Measurements from ENCODE around the gene CACNA2D4.

CACNA2D4 gene

DNA sequence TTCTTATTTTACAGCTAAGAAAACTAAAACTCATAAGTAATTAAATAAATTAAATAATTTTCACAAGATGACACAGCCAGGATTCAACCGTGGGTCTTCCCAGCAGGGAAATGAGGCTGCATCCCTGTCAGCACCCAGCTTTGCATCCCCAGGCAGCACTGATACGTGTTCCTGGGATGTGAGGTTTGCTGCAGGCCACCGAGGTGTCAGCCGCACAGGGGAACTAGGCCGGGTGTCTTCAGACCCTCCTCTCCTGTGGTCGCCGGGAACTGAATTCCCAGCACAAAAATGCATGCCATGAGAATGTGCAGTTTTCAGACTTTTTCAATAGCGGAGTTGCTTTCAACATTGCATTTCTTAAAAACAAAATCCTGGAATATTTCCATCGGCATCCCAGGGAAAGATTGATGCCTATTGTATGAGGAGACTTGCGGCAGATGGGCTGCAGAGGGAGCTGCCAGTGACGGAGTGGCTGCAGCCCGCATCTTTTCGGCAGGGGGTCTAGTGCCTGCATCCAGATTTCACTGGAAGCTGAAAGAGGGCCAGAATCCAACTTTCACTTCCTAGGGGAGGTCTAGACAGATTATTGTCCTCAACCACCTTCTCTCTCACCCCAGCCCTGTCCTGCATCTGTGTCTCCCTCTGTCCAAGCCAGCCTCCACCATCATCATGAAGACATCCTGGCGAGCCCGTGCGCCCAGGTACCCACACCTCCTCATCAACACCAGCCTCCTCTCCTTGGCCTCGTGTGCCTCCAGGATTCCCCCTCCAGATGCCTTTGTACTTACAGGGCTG is 85.5 kb downstream of the CACNA2D4 start:
- intact Hi-C loops (cut with DNase I), result no loop called here
- peak in 9 of 42 donors; percentile 2 to 37 (median 15) for DNase-seq

DNA sequence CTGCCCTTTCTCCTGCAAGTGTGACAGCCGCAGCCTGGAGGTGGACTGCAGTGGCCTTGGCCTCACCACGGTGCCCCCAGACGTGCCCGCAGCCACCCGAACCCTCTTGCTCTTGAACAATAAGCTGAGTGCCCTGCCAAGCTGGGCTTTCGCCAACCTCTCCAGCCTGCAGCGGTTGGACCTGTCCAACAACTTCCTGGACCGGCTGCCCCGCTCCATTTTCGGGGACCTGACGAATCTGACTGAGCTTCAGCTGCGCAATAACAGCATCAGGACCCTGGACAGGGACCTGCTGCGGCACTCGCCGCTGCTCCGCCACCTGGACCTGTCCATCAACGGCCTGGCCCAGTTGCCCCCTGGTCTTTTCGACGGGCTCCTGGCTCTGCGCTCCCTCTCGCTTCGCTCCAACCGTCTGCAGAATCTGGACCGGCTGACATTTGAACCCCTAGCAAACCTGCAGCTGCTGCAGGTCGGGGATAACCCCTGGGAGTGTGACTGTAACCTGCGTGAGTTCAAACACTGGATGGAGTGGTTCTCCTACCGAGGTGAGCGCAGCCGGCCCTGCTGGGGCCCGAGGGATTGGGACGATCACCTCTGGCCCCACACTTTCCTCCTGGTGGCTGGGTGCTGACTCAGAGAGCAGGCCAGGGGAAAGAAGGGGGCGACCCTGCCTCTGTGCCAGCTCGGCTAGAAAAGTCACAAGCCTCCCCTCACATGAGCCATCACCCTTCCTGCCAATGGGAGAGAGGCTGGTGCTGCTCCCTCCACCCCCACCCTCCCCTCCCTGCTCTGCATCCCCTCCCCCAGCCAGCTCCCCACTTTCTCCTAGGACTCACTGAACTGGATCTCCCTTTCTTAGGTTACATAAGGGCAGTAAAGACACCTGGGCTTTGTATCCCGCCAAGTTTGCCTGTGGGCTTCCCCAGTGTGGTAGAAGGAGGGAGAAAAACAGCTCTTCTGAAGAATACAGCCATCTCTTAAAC is 87.2 kb downstream of the CACNA2D4 start:
- DNase-seq, result peak in 39 of 42 donors; percentile 7 to 91 (median 72)
- intact Hi-C loops (cut with DNase I), result no loop called here

DNA sequence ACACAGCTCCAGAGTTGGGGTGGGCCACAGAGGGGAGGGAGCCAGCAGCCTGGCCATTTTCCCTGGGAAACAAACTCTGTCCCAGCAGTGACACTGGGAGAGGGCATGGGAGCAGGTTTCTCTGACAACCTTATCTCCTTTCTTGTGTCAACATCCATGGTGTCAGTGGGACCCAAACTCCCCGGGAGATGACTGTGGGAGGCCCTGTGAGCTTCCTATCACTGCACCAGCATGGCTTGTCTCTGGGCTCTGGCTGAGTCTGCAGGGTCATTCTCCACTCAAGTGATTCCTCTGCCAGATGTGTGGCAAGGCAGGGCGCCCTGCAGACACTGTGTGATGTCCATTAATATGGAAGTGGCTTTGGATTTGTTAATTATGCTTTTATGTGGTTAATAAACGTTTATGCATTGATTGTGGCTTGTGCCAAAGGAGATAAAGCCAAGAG is 88.0 kb downstream of the CACNA2D4 start:
- DNase-seq, result peak in 11 of 42 donors; percentile 2 to 26 (median 11)
- intact Hi-C loops (cut with DNase I), result no loop called here

DNA sequence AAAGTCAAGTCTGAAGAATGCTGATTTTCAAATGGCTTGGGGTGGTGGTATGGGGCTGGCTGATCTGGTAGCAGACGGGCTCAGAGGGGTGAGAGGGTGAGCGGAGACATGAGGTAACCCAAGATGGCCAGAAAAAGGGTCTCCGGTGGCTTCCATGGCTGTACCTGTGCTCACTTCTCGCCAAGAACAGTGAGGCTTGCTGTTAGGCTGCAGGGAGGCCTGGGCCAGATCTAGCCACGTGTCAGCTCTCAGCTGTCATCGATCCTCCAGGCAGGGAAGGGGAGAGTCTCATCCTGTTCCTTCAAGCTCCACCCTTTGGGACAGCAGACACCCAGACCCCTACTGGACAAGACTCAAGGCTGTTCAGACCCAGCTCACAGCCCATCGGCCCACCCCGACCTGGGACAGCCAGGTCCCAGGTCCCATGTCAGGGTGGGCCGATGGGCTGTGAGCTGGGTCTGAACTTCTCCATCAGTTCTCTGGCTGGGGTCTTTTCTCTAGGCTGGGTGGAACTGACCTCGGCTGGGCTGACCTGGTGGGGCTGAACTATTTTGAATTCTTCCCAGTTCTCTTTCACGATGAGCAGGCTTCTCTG is 89.0 kb downstream of the CACNA2D4 start:
- peak in 6 of 42 donors; percentile 5 to 28 (median 14) for DNase-seq
- intact Hi-C loops (cut with DNase I), result no loop called here

DNA sequence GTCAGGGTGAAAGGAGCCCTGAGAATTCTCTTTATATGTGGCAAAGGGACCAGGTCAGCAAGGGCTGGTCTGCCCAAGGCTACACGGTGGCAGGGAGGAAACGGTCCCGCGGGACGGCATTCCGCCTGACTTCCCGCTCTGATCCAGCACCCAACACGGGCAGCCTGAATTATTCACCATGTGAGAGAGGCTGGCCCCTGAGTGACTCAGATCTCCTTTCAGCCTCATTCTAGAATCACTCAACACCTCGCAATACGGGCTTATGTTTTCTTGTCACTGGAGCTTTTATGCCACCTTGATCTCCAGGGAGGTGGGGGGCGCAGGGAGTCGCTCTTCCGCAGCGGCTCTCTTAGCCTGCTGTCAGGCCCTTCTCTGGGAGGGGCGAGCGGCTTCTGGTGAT is 89.6 kb downstream of the CACNA2D4 start:
- intact Hi-C loops (cut with DNase I), result no loop called here
- peak in 12 of 42 donors; percentile 19 to 73 (median 56) for DNase-seq

- intact Hi-C loops (cut with DNase I), result no loop called here
- DNase-seq, result peak in 14 of 42 donors; percentile 3 to 70 (median 52)
Observed at GRCh38 chr12:1827826-1828805, 90.3 kb downstream of the CACNA2D4 start.

DNA sequence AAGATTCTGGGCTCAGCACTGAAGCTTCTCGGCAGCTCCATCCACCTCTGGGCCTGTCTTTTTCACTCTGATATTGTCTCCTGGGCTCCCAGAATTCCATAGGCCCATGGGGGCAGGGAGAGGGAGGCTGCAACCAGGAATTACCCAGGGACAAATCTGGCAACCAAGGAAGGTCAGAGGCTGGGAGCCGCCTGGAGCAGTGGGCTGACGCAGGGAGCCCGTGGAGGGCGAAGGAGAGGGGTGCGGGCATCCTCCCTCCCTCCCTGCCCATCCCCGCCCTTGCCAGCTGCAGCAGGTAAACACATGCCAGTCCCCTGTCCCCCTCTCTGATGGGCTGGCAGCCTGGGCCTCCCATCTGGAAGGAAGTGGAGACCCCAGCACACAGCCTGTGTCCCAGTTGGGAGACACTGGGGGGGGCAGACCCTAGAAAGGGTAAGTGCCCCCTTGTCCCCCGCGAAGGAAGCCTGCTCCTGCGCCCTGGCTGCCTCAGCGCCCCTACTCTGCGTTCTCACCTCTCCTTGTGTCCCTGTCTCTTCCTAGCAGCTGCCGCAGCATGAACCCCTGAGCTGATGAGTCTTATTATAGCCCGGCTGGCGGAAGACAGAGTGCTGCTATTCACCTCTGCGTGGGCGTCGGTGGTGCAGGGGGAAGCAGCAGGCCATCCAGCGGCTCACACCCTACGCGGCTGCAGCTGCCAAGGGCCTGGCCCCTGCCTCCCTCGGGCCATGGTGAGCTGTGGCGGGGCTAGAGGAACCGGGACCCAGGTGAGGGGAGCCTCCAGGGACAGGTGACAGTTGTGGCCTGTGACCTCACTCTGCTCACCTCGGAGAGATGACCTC is 91.4 kb downstream of the CACNA2D4 start:
- intact Hi-C loops (cut with DNase I), result no loop called here
- peak in 5 of 42 donors; percentile 26 to 58 (median 34) for DNase-seq

DNA sequence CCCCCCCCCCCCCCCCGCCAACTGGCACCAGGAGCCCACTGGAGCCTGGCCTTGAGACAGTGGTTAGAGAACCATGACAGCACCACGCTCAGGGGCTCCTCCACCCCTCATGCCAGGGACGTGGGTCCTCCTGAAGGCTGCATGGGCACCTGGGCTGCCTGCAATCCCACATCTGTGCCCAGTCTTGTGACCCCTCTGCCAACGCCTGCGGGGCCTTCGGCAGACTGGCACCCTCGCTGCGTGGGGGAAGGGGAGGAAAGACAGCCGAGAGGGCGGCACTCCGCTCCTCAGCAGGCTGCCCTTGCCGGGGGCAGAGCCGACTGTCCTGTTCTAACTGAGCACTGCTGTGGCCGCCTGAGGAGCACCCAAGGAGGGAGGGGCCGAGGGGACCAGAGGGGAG is 92.1 kb downstream of the CACNA2D4 start:
- no peak for DNase-seq
- intact Hi-C loops (cut with DNase I), result no loop called here

DNA sequence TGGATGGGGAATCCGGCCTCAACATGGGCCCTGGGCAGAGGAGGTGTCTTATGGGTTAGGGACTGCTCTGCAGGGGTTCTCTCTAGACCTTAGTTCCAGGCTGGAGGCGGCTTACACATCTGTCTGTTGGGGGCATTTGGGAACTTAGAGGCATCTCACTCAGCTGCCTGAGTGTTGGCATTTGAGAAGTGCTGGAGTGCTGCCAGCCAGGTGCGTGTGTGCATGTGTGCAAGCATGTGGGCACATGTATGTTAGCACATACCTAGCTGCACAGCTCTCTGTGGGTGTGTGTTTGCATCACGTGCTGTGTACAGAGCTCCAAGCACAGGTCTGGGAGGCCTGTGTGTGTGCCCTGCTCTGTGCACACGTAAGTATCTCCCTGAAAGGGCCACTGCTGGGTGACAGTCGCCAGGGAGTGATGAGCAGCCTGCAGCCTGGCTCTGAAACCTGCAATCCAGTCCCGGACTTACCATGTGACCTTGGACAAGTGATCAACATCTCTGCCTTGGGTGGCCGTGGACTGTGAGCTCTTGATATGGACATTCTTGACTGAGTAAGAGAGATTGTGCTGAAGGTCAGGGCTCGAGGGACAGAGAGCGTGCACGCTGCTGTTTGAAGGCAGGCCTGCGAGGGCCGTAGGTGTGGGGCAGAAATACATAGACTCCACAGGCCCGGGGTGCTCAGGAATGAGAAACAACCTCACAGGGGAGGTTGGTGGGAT is 92.9 kb downstream of the CACNA2D4 start:
- intact Hi-C loops (cut with DNase I), result no loop called here
- DNase-seq, result peak in 11 of 42 donors; percentile 43 to 67 (median 57)

GRCh38 chr12:1823237-1823636 is 95.2 kb downstream of the CACNA2D4 start:
- intact Hi-C loops (cut with DNase I), result no loop called here
- DNase-seq, result peak in 4 of 42 donors; percentile 44 to 57 (median 49)

DNA sequence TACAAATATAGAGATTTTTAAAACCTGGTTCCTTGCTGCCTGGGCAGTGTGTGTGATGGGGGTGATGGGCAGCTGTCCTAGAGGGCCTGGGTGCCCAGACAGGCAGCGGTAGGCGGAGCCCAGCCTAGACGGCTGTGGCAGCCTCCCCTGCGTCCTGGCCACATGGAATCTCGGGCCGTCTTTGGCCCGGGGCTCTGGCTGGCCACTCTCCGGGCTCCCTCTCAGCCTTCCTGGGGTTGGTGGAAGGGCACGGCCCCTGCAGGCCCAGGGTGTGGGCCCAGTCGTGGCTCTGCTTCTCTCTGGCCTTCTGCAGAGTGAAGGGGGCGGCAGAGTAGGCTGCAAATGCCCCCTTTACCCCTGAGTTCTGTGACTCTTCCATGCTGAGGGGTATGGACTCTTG is 95.8 kb downstream of the CACNA2D4 start:
- DNase-seq, result no peak
- intact Hi-C loops (cut with DNase I), result no loop called here

DNA sequence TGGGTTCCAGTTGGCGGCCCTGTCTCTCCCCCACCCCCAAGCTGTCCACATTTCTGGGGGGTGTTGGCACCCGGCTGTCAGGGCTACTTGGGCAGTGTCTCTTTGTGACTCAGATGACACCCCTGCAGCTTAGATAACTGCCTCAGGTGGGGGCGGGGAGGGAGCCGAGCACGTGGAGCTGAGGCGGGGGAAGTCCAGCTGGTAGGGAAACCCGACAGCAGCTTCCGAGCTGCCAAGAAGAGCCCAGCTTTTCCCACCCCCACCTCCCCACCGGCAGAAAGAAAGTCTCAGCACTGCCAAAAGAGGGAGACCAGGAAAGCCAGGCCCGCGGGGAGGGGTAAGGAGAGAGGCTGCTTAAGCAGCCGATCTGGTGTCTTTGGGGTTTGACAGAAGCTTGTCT is 96.6 kb downstream of the CACNA2D4 start:
- intact Hi-C loops (cut with DNase I), result no loop called here
- peak in 4 of 42 donors; percentile 33 to 71 (median 51) for DNase-seq

- peak in 1 of 42 donors; percentile 41 for DNase-seq
- intact Hi-C loops (cut with DNase I), result no loop called here
Observed at GRCh38 chr12:1820896-1821291, 97.6 kb downstream of the CACNA2D4 start.

- intact Hi-C loops (cut with DNase I), result no loop called here
- DNase-seq, result peak in 25 of 42 donors; percentile 27 to 80 (median 61)
Observed at GRCh38 chr12:1820191-1820895, 98.1 kb downstream of the CACNA2D4 start, which contains the start of gene LRTM2. Gene LRTM2, plus strand, starts transcription at chr12:1820565. Its CDS starts 7,584 bp downstream, at chr12:1828149.

- intact Hi-C loops (cut with DNase I), result no loop called here
- no peak for DNase-seq
Observed at GRCh38 chr12:1819571-1819970, 98.9 kb downstream of the CACNA2D4 start.

GRCh38 chr12:1819050-1819449 is 99.4 kb downstream of the CACNA2D4 start:
- DNase-seq, result no peak
- intact Hi-C loops (cut with DNase I), result no loop called here
